ENCODE results near the gene NELFB. TPM values are rescaled to one million over a fixed set of nuclear protein-coding genes. Genes with fewer than 3 reads are reported as not detected.

The NELFB gene
- total RNA-seq, result 45.2 TPM

GRCh38 chr9:137254624-137255447, at the start of gene NELFB:
Gene NELFB (plus strand): TSS chr9:137255327.
- DNase-seq (ENCODE audit: low spot score), result peak; percentile 94

- DNase-seq (ENCODE audit: low spot score), result no peak
Measured at GRCh38 chr9:137206602-137207001, 48.5 kb upstream of the NELFB start.

DNA sequence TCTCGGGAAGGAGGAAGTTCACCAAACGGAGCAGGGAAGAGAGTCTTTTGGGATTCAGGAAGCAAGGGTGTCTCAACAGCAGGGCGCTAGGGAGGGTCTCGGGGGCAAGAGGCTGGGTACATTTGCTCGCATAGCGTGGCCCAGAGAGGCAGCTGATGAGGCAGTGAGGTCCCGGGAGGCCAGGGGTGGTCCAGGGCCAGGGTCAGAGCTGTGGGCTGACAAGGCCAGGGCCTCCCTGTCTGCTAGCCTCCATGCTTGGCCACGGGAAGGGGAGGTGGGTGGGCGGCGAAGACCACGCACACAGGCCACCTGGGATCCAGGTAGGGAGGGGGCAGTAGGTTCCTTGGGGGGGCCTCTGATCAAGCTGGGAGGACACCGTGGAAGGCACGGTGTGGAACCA, 43.6 kb upstream of the NELFB start:
- no peak for DNase-seq (ENCODE audit: low spot score)

GRCh38 chr9:137212520-137212919, 42.6 kb upstream of the NELFB start:
- DNase-seq (ENCODE audit: low spot score), result no peak

DNA sequence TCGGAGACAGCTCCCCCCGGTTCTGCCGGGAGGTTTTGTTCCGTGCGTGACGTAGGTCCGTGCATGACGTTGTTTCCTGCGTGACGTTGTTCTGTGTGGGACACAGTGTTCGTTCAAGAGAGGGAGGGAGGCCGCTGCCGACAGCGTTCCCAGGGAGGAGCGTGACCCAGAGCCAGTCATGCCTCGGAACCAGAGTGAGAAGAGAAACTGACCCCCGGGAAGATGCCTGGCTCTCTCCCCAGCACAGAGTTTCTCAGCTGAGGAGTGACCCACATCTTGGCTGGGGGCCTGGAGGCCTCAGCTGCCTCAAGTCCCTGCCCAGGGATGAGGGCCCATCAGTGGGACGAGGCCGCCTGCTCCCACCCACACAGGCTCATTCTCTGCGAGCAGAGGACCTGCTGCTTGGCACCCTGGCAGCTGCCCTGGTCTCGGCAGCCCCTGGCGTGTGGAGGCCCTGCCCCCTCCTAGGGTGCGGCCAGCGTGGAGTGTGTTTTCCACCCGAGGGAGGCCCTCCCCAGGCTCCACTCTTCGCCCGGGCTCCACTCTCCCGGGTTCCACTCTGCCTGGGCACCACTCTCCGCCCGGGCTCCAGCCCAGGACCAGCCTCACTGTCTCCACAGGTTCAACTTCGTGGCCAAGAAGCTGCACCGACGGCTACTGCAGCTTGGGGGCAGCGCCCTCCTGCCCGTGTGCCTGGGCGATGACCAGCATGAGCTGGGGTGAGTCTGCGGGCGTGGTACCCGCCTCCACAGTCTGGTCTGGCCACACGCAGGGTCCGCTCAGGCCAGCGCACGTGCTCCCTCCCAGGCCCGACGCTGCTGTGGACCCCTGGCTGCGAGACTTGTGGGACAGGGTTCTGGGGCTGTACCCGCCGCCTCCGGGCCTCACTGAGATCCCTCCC, 41.7 kb upstream of the NELFB start:
- DNase-seq (ENCODE audit: low spot score), result no peak

GRCh38 chr9:137214620-137215019, 40.5 kb upstream of the NELFB start:
- DNase-seq (ENCODE audit: low spot score), result no peak

GRCh38 chr9:137215196-137215986, 39.7 kb upstream of the NELFB start:
- DNase-seq (ENCODE audit: low spot score), result no peak

DNA sequence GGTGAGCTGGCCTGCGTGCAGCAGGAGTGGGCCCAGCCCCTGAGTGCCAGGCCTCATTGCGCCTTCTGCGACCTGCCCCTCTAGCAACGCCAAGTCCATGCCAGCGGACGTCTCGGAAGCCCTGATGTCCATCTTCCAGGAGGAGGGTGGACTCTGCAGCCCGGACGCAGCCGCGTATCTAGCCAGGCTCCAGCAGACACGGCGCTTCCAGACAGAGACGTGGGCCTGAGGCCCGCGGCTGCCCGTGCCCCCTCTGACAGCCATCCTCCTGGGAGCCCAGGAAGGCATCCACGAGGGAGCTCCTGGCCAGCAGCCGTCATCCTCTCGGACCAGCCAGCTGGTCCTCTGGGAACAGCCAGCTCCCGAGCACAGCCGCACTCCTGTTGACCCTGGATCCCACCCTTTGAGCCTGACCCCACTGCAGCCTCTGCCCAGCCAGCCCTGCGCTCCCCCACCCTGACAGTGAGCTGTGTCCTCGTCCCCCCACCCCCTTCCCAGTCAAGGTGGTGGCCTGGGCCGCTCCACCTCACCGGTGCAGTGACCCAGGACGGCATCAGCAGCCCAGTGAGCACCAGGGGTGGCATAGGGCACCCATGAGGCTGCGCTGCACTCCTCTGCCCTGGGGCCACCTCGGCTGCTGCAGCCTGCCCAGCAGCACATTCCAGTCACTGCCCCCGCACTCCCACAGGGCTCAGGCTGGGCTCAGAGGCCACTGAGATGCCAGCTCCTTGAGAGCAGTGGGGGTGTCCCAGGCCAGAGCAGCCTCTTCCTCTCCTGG, 38.8 kb upstream of the NELFB start:
- DNase-seq (ENCODE audit: low spot score), result no peak

DNA sequence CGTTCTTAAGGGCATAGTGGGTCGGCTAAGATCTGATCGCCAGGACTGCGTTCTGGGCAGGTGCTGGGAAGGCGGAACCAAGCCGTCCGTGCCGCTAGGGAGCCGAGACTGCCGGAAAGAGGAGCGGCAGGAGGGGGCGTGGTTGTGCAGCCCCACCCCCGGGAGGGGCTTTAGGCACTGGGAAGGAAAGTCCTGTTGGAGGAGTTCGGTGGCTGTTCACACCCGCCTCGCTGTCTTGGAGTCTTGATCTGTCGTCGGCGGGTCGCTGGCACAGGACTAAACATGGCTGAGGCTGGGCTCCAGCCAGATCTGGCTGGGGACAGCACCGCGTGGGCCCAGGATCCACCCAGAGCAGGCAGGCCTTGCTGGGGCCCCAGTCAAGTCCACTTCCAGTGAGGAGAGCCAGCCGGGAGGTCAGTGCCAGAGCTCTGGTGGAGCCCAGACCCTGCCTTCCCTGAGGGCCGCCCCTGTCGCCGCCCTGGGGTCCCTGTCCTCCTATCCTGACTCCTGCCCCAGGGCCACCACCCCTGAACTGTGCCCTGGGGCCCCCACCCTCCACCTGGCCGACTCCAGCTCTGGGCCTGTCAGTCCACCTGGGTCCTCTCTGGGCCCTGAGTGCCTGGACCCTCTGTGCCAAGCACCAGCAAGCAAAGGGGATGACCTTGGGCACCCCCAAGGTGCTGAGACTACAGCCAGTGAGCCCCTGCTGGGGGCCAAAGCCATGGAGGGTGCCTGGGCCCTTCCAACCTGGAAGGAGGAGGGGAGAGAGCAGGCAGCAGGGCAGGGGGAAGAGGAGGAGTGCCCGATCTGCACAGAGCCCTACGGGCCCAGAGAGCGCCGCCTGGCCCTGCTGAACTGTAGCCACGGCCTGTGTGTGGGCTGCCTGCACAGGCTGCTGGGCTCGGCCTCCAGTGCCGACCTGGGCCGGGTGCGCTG, 37.6 kb upstream of the NELFB start:
- peak; percentile 90 for DNase-seq (ENCODE audit: low spot score)

DNA sequence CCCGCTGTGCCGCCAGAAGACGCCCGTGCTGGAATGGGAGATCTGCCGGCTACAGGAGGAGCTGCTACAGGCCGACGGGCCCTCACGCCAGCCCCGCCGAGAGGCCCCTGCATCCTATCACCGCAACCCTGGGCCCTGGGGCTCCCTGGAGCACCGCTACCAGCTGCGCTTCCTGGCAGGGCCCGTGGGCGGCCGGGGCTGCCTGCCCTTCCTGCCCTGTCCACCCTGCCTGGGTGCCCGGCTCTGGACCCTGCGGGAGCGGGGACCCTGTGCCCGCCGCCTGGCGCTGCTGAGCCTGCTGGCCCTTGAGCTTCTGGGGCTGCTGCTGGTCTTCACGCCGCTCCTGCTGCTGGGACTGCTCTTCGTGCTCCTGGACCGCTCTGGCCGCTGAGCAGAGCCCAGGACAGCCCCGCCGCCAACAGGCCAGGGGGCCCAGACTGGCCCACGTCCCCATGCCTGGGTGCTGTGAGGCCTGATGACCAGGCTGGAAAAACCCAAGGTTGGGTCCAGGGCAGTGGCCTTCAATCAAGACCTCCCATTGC, 36.8 kb upstream of the NELFB start:
- DNase-seq (ENCODE audit: low spot score), result no peak

GRCh38 chr9:137218754-137219271, 36.3 kb upstream of the NELFB start:
- no peak for DNase-seq (ENCODE audit: low spot score)

- no peak for DNase-seq (ENCODE audit: low spot score)
Measured at GRCh38 chr9:137219757-137220316, 35.3 kb upstream of the NELFB start.

DNA sequence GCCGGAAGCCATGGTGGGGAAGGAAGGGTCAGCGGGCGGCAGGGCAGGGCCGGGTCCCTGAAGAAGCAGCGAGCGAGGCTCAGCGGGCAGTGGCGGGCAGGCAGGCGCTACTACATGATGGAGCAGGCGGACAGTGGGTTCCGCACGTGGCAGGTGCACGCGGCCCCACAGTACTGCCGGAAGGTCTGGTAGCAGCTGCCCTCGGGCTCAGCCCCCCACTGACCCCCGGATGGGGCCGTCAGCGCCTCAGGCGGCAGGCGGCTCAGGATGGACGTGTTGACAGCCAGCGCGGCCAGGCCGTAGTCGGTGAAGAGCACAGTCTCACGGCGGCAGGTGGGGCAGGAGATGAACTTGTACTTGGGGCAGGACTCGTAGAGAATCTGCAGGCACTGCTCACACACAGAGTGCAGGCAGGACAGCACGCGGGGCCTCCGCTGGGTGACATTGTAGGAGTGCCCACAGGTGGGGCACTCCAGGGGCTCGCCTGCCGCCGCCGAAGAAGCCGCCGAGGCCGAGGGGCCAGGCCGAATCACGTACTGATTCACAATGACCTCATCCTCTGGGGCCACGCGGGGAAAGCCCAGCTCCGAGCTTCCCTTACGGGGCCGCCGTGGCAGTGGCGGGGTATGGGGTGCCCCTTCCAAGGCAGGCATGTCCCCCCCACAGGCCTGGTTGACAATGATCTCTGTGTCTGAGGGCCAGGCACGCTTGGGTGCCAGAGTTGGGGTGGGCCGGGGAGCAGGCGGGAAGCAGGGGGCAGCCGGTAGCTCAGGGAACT, 34.6 kb upstream of the NELFB start:
- DNase-seq (ENCODE audit: low spot score), result no peak

DNA sequence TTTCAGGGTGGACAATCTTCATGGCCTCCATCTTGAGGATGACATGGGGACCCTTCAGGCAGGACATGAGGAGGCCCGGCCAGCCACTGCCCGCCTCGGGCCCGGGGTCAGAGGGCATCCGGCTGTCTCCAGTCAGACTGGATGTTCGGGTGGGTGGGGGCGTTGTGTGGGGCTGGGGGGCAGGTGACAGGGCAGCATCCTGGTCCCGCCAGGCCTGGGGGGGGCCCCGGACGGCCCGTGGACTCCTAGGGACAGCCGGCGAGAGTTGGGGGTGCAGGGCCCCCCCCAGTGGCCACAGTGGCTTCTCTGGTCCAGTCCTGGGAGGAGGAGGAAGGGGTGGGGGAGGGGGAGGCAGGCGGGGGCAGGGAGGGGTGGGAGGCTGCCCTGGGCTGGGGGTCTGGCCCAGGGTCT, 34.0 kb upstream of the NELFB start:
- DNase-seq (ENCODE audit: low spot score), result no peak

- no peak for DNase-seq (ENCODE audit: low spot score)
Measured at GRCh38 chr9:137221506-137222111, 33.5 kb upstream of the NELFB start.

DNA sequence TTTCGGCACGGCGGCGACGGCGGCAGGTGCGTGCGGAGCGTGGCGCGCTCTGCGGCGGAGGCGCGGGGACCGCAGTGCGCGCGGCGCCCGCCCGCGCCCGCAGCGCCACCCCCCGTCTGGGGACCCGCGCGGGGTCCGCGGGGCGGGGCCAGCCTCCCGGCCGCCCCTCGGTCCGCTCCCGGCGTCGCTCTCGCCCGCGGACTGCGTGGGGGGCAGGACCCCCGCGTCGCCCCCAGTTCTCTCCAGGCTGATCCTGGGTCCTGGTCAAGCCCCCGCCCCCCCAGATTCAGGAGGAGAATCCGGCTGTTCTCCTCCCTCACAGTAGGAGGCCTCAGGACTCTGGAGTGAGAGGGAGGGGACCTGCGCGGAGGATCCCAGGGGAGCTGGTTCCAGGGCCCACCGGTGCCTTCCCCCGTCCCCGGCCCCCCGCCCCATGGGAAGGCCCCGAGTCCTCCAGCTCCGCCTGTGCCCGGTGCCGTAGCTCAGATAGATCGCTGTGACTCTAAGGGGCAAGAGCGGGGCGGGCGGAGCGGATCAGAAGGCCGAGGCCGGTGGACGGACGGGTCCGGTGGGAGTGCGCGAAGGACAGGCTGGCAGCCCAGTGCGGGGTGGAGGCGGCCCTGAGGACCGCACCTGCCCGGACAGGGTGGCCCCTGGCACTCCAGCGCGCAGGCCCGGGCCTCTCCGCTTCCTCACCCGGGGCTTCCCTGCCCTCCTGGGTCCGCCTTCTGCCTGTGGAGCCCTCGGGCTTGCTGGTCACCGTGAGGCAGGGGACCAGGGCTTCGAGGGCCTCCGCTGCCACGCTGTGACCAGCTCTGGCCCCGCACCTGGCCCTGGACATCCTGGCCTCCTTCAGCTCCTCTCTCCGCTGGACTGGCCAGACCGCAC, 32.7 kb upstream of the NELFB start, which contains the start of gene RNF208:
Gene RNF208, minus strand, starts transcription at position 51 of the 888 bp plus-strand sequence. CDS start 1,028 bp downstream, outside the sequence.
- DNase-seq (ENCODE audit: low spot score), result no peak
